ENCODE data around the gene DRAM1.
"Not testable (repeated sequence)": the region's sequence is repeated elsewhere in the genome, so short reads cannot be mapped to it uniquely, and the experiment has no call there.

Gene DRAM1

DNA sequence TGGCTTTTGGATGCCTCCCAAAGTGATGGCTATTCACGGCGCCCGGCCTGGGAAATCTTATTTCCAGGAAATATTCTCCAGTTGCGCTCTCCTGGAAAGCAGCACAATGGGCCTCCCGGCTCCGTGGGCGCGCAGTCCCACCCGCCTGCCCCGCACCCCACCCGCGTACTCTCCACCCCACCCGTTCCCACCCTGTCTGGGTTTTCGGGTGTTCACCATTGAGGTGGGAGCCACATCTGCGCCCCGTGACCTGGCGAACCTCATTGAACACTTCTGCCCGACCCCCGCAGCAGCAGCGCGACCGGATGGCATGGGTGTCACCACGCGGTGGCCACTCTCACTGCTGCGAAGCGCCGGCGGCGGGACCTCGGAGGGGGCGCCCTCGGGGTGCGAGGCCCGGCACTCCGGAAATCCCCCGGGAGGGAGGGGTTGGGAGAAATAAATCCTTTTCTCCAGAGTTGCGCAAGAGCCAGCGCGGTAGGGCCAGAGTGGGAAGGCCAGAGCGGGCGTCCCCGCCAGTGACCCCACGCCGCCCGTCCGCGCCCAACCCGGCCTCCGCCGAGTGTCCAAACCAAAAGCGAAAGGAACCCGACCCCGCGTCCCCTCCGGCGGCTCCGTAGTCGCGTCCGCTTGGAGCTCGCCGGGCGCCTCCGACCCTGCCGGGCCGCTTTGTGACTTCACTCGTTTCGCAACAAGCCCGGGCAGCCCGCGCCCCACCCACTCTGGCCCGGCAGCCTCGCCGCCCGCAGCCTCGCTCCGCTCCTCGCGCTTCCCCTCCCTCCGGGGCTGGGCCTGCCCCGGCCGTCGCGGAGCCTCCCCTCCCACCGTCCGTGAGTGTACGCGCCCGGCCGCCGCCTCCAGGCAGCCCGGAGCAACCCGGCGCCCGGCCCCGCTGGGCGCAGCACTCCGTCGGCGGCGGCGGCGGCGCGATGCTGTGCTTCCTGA, at the start of gene DRAM1:
DRAM1 (plus strand) TSS at position 720 of the 945 bp plus-strand sequence; CDS start at position 930, 210 bp downstream.
- peak; percentile 70 to 73 for DNase-seq (ENCODE audit: extremely low read depth in 1 of 2, low read depth in 1 of 2)

DNA sequence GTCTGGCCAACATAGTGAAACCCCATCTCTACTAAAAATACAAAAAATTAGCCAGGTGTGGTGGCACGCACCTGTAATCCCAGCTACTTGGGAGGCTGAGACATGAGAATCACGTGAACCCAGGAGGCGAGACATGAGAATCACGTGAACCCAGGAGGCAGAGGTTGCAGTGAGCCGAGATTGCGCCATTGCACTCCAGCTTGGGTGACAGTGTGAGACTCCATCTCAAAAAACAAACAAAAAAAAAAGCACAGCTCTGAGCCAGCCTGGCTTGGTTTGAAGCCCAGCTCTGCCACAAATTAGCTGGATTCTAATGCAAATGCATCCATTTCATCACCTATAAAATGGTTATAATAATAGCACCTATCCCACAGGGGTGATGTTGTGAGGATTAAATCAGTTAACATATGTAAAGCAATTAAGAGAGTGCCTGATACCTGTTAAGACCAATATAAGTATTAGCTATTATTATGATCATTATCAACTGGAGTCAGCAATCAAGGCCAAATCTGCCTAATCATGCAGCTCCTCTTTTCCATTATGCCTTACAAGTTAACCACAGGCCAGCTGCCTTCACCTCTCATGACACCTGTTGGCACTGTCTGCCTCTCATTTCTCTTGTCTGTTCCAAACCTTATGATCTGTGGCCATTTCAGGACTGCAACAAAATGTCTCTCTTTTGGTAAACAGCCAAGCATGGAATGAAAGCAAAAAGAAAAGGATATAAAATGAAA, 48.8 kb upstream of the DRAM1 start:
- DNase-seq (ENCODE audit: extremely low read depth in 1 of 2, low read depth in 1 of 2), result no peak

DNA sequence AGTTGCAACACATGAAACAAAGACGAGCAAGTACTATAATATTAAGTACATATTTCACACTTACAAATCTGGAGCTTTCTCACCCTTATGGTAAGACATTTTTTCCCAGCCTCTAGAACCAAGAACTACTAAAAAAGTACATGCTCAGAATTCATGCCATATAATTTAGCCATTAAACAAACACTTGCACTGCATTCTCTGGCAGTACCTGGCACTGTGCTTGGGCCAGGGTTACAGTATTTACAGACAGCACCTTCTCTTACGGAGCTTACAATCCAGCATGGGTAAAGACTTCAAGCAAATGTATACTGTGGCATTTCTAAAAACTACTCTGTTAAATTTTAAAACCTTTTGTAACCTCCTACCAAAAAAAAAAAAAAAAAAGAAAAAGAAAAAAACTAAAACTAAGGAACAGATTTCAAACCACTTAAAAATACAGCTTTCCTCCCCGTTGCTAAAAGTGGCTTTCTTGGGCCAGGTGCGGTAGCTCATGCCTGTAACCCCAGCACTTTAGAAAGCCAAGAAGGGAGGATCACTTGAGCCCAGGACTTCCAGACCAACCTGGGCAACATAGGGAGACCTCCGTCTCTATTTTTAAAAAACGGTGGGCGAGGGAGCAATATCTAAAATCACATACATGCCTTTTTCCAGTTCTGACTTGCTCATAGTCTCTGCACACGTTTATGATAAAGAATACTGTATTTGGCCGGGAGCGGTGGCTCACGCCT, 47.6 kb upstream of the DRAM1 start:
- DNase-seq (ENCODE audit: extremely low read depth in 1 of 2, low read depth in 1 of 2), result no peak

- DNase-seq (ENCODE audit: extremely low read depth in 1 of 2, low read depth in 1 of 2), result peak; percentile 91 to 93
Measured at GRCh38 chr12:101830367-101831325, 46.7 kb upstream of the DRAM1 start, which contains the start of gene GNPTAB. Gene GNPTAB (minus strand): TSS chr12:101830959. CDS start chr12:101830675, 284 bp downstream.

DNA sequence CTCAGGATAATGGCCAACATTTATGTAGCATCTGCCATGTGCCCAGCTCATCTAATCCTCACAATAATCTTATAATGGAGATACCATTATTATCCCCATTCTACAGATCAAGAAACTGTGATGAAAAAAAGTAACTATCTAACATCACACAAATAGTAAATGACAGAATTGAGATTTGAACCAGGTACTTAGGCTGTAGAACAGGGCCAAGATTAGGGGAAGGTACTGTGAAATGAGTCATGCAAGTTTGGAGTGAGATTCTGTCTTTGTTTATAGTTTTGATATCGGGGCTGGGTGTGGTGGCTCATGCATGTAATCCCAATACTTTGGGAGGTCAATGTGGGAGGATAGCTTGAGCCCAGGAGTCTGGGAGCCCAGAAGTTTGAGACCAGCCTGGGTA, 45.4 kb upstream of the DRAM1 start:
- no peak for DNase-seq (ENCODE audit: extremely low read depth in 1 of 2, low read depth in 1 of 2)

GRCh38 chr12:101838628-101839323, 38.6 kb upstream of the DRAM1 start:
- no peak for DNase-seq (ENCODE audit: extremely low read depth in 1 of 2, low read depth in 1 of 2)

- peak in 1 of 2 donors; percentile 47 for DNase-seq (ENCODE audit: extremely low read depth in 1 of 2, low read depth in 1 of 2)
Measured at GRCh38 chr12:101839324-101840283, 37.8 kb upstream of the DRAM1 start.

DNA sequence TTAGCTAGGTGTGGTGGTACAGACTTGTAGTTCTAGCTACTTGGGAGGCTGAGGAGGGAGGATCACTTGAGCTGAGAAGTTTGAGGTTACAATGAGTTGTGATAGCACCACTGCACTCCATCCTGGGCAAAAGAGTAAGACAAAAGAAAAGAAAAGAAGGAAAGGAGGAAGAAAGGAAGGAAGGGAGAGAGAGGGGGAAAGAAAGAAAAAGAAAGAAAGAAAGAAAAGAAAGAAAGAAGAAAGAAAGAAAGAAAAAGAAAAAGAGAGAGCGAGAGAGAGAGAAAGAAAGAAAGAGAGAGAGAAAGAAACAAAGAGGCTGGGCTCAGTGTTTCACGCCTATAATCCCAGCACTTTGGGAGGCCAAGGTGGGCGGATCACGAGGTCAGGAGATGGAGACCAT, 36.3 kb upstream of the DRAM1 start:
- no peak for DNase-seq (ENCODE audit: extremely low read depth in 1 of 2, low read depth in 1 of 2)

GRCh38 chr12:101845137-101845711, 32.2 kb upstream of the DRAM1 start:
- no peak for DNase-seq (ENCODE audit: extremely low read depth in 1 of 2, low read depth in 1 of 2)

- DNase-seq (ENCODE audit: extremely low read depth in 1 of 2, low read depth in 1 of 2), result no peak
Measured at GRCh38 chr12:101847325-101847724, 30.1 kb upstream of the DRAM1 start.

GRCh38 chr12:101850199-101850598, 27.2 kb upstream of the DRAM1 start:
- no peak for DNase-seq (ENCODE audit: extremely low read depth in 1 of 2, low read depth in 1 of 2)

- no peak for DNase-seq (ENCODE audit: extremely low read depth in 1 of 2, low read depth in 1 of 2)
Measured at GRCh38 chr12:101852998-101853397, 24.4 kb upstream of the DRAM1 start.

DNA sequence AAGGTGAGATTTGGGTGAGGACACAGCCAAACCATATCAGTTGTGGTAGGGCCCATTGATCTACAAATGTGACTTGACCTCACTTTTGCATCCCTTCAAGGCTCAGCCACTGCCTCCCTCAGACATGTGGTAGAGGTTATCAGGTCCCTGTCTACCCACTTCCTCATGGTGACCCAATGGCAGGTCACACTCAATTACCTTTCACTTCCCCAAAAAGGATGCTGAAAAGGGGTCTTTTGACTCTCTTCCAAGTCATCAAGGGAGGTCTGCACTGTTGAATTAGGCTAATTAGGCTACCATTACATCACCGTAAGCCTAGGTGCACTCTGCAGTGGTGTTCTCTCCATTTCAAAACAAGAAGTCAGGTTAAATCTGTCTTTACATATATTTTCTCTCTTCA, 22.6 kb upstream of the DRAM1 start:
- no peak for DNase-seq (ENCODE audit: extremely low read depth in 1 of 2, low read depth in 1 of 2)

DNA sequence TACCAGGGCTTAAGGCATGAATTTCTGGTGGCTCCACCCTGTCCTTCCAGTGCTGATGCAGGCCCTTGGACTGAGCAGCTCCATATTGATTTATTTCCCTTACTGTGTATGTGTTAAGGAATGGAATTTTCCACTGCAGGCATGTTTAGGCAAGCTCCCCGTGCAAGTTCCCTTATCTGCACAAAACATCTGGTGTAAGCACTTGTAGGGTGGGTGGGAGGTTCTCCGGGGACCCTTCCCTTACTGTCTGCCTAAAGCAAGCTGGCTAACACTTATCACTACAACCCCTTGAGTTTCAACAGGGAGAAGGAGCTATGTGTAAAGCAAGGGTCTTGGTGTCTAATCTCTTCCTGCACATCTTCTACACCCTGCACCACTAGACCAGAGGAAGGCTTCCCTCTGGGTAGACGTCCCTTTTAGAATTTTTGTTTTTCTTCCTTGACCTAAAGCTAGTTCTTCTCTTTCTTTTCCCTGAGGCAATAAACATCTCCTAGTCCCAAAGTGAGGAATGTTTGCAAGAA, 22.0 kb upstream of the DRAM1 start:
- no peak for DNase-seq (ENCODE audit: extremely low read depth in 1 of 2, low read depth in 1 of 2)

GRCh38 chr12:101855976-101856375, 21.4 kb upstream of the DRAM1 start:
- DNase-seq (ENCODE audit: extremely low read depth in 1 of 2, low read depth in 1 of 2), result no peak

GRCh38 chr12:101856614-101857013, 20.8 kb upstream of the DRAM1 start:
- DNase-seq (ENCODE audit: extremely low read depth in 1 of 2, low read depth in 1 of 2), result not testable (repeated sequence)

- no peak for DNase-seq (ENCODE audit: extremely low read depth in 1 of 2, low read depth in 1 of 2)
Measured at GRCh38 chr12:101857043-101857558, 20.3 kb upstream of the DRAM1 start.
